Fibroblast of skin of scalp (primary cell): Measurements from ENCODE around the gene NODAL.

Experiments used
- DNase-seq: peaks from one replicate; pipeline ENCODE4 v3.0.0-alpha.2; 2013

NODAL gene

GRCh38 chr10:70432561-70433263 is 8.8 kb downstream of the NODAL start:
- DNase-seq = no peak

- no peak for DNase-seq
Observed at GRCh38 chr10:70432101-70432500, 9.4 kb downstream of the NODAL start.

- DNase-seq = no peak
Observed at GRCh38 chr10:70430493-70431445, 10.7 kb downstream of the NODAL start.

GRCh38 chr10:70426823-70427222 is 14.7 kb downstream of the NODAL start:
- DNase-seq = no peak

DNA sequence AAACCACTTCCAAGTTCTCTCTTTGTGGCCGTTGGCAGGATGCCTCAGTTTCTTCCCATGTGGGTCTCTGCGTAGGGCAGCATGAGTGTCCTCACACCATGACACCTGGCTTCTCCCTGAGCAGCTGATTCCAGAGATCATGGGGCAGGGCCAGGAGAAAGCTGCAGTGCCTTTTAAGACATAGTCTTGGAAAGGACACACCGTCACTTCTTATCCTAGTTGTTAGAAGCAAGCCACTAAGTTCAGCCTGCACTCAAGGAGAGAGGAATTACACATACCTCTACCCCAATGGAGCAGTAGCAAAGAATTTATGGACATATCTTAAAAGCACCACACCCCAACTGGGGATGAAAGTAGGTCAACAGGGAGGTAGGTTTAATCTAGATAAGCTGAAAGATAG is 16.4 kb downstream of the NODAL start:
- DNase-seq = no peak

DNA sequence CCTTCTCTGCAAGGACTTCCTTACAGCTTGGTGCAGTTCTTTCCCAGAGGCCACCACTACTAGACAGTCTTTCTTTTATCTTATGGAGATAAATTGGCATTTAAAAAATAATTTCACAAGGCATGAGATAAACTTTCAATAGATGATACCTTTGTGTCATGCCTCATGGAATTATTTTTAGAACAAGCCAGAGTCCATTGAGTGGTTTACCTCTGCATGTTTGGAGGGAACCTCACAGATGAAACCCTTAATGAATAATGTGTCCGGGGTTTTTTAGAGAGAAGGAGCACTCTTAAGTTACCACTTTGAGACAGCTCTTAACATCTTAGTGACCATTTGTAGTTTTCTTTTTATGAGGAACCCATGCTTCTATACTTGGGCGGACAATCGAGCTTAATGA is 17.2 kb downstream of the NODAL start:
- no peak for DNase-seq

DNA sequence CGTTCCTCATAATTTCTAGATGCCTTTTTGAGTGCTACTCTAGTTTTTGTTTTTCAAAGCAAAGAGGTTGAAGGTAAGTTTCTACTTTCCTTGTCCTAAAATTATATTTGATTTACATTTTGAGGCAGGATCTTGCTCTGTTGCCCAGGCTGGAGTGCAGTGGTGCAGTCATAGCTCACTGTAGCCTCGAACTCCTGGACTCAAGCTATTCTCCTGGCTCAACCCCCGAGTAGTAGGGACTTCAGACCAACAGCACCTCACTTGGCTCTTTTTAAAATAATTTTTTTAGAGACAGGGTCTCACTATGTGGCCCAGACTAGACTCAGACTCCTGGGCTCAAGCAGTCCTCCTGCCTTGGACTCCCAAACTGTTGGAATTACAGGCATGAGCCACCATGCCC is 22.8 kb downstream of the NODAL start:
- DNase-seq = no peak

GRCh38 chr10:70418229-70418628 is 23.3 kb downstream of the NODAL start:
- peak; percentile 43 for DNase-seq

- no peak for DNase-seq
Observed at GRCh38 chr10:70417568-70417967, 23.9 kb downstream of the NODAL start.

GRCh38 chr10:70412356-70412755 is 29.1 kb downstream of the NODAL start:
- no peak for DNase-seq

DNA sequence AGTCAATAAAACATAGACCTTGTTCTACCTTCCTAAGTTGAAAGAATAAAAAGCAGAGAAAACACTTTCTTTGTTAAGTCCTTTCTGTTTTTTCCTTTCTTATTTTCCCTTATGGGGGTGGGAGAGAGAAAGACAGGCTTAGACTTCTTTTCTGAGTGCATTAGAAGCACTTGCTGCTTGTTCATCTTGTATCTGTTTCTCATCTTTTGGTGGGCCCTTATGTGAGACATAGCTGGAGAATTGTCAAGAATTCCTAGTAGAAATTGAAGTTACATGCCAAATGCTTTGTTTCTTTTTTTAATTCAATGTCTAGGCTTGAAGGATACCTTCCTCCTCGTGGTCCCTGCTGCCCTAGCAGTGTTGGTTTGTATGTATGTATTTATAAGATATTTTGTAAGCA is 30.9 kb downstream of the NODAL start:
- no peak for DNase-seq

DNA sequence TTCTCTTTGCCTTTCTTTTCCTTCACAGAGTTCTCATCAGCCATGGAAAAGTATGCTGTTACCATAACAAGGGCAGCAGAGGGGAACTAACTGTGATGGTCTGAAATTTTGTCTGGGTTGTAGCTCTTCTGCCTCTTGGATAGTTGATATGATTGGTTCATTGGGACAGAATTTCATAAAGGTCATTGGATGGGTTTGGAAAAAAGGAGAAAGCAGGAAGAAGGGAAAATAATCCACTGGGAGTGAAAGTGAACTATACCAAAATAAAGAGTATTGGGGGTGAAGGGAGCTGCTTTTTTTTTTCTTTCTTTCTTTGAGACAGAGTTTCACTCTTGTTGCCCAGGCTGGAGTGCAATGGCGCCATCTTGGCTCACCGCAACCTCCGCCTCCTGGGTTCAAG is 31.7 kb downstream of the NODAL start:
- no peak for DNase-seq

- DNase-seq = peak; percentile 93
Observed at GRCh38 chr10:70405037-70405824, 36.2 kb downstream of the NODAL start.

DNA sequence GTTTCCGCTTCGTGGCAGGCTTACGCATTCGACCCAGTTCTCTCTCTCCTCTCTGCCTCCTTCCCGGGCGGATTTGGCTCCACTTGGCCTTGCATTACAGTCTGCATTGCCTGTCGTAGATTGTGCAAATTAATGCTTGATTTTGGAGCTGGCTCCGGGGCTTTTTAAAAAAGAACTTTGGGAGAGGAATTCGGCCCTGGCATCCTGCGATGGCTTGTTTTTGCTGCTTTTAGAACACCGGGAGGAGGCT is 36.8 kb downstream of the NODAL start:
- DNase-seq = no peak

- peak; percentile 95 for DNase-seq
Observed at GRCh38 chr10:70404036-70404786, 37.3 kb downstream of the NODAL start, which contains the start of gene EIF4EBP2. TSS of gene EIF4EBP2 (plus strand) at chr10:70404145. CDS start at chr10:70404402, 257 bp downstream.

GRCh38 chr10:70403483-70404035 is 37.9 kb downstream of the NODAL start:
- no peak for DNase-seq

- no peak for DNase-seq
Observed at GRCh38 chr10:70399177-70399576, 42.3 kb downstream of the NODAL start.

DNA sequence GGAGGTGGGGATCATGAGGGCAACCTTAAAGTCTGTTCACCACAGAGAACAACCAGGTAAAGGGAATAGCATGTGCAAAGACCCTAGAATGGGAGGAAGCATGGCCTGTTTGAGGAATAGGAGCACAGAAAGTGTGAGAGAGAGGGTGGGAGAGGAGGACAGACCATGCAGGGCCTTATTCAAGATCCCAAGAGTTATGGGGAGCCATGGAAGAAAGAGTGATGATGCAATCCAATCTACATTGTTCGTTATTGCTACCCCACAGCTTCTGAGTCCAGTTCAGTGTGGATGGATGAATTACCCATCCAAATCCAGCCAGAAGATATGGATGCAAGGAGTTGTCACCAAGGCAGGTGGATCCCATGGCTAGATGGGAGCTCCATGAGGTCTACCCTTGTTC is 45.3 kb downstream of the NODAL start:
- DNase-seq = no peak

- DNase-seq = no peak
Observed at GRCh38 chr10:70391654-70392053, 49.8 kb downstream of the NODAL start.
